Gastrocnemius medialis (tissue), 4 donors: ENCODE results near the gene SOCS3. TPM values are rescaled to one million over a fixed set of nuclear protein-coding genes. Genes with fewer than 3 reads are reported as not detected.
A peak's percentile ranks its signal among the peaks of the same experiment; 100 is the strongest.

ENCODE experiments used
- ATAC-seq, 2 donors: fragments of 150-250 bp; one replicate each; pipeline ENCODE4 v1.9.1; 2016
- DNase-seq, 2 donors: peaks; one replicate each; pipeline ENCODE4 v3.0.0-alpha.2; 2019
- H3K27ac ChIP-seq, 4 donors: fragments of 200-600 bp; sonication (generic); 1 replicate in 1 of 4; 2 replicates in 3 of 4; pipeline ENCODE4 v1.5.1; 2016 to 2018; ENCODE audit warnings: mild to moderate bottlenecking in 2 of 4, moderate library complexity in 1 of 4
- H3K27me3 ChIP-seq, 3 donors: fragments of 200-600 bp; sonication (generic) in 2 of 3; 1 replicate in 1 of 3; 2 replicates in 2 of 3; pipeline versions ENCODE4 v1.5.1 to v1.6.0; 2016 to 2019; ENCODE audit warnings: mild to moderate bottlenecking in 1 of 3, moderate library complexity in 1 of 3
- H3K36me3 ChIP-seq, 2 donors: fragments of 200-600 bp; sonication (generic) in 1 of 2; one replicate each; pipeline ENCODE4 v1.5.1; 2017 to 2018
- H3K4me1 ChIP-seq, 2 donors: fragments of 200-600 bp; sonication (generic) in 1 of 2; one replicate each; pipeline ENCODE4 v1.5.1; 2016 to 2017; ENCODE audit warnings: mild to moderate bottlenecking in 2 of 2
- H3K4me3 ChIP-seq, 4 donors: fragments of 200-600 bp; sonication (generic) in 3 of 4; 1 replicate in 1 of 4; 2 replicates in 3 of 4; pipeline ENCODE4 v1.5.1; 2016 to 2019; ENCODE audit warnings: mild to moderate bottlenecking in 2 of 4
- H3K9me3 ChIP-seq, 3 donors: fragments of 200-600 bp; sonication (generic) in 2 of 3; 1 replicate in 1 of 3; 2 replicates in 2 of 3; pipeline ENCODE4 v1.5.1; 2016 to 2019
- POLR2A ChIP-seq, 2 donors: fragments of 450-650 bp; IDR thresholded peaks; one replicate each; pipeline ENCODE4 v1.6.1; 2017; ENCODE audit warnings: antibody characterized with exemption in 2 of 2, mild to moderate bottlenecking in 2 of 2, moderate library complexity in 2 of 2
- in situ Hi-C, 4 donors: fragments of 200-750 bp; cut with MboI; loops; one replicate each; pipeline versions ENCODE4 v1.15.0 to v1.8.0; 2017; ENCODE audit warnings: low sequenced_read_pairs in 4 of 4
- intact Hi-C: fragments of 100-400 bp; cut with DNase I; formaldehyde crosslinking; loops from one replicate; pipeline ENCODE4 v1.15.1; 2023; ENCODE audit warnings: low total_unique reads
- total RNA-seq, 4 donors: library from RNA; depleted of rRNA; stranded (reverse); fragments of >200 nt; gene quantifications; one replicate each; pipeline versions ENCODE4 v1.1.0 to v1.2.3, GENCODE V29; 2016
- TF ChIP-seq, protein P1 (sequence below), 5 experiments: fragments of 450-650 bp in 3 of 5; fragments of 200-600 bp in 2 of 5; sonication (generic) in 2 of 5; IDR thresholded peaks in 4 of 5; conservative IDR thresholded peaks in 1 of 5; 1 replicate in 4 of 5; 2 replicates in 1 of 5; pipeline ENCODE4 v1.5.1; 2016 to 2019; ENCODE audit warnings: antibody characterized with exemption in 5 of 5, mild to moderate bottlenecking in 3 of 5, moderate library complexity in 3 of 5

The SOCS3 gene
- total RNA-seq, 4 donors from 2014 or later: 4.5 to 44.2 (median 16.4) TPM

DNA sequence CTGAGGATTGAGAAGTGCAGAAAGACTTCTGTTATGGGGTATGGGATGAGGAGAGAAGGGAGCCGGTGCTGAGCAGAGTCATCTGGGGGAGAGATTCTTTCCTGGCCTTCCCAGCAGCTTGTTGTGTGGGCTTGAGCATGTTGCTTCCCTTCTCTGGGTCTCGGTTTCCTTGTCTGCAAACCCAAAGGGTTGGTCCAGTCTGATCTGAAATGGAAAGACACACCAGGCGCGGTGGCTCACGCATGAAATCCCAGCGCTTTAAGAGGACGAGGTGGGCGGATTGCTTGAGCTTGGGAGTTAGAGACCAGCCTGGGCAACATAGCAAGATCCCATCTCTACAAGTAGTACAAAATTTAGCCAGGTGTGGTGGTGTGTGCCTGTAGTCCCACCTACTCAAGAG lies 6.0 kb downstream of the SOCS3 start:
- TF ChIP-seq POLR2A (IDR thresholded peaks at IDR 0.05): no peak
- TF ChIP-seq, protein P1, sequence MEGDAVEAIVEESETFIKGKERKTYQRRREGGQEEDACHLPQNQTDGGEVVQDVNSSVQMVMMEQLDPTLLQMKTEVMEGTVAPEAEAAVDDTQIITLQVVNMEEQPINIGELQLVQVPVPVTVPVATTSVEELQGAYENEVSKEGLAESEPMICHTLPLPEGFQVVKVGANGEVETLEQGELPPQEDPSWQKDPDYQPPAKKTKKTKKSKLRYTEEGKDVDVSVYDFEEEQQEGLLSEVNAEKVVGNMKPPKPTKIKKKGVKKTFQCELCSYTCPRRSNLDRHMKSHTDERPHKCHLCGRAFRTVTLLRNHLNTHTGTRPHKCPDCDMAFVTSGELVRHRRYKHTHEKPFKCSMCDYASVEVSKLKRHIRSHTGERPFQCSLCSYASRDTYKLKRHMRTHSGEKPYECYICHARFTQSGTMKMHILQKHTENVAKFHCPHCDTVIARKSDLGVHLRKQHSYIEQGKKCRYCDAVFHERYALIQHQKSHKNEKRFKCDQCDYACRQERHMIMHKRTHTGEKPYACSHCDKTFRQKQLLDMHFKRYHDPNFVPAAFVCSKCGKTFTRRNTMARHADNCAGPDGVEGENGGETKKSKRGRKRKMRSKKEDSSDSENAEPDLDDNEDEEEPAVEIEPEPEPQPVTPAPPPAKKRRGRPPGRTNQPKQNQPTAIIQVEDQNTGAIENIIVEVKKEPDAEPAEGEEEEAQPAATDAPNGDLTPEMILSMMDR (IDR thresholded peaks at IDR 0.05 in 4 of 5, conservative IDR thresholded peaks at IDR 0.05 in 1 of 5): no peak
- peaks cover 48 to 60% of the 10 kb centered on the region in 2 donors for H3K4me1 ChIP-seq
- peak overlapping the region; percentile 86 to 94 (median 88) for H3K27ac ChIP-seq
- H3K36me3 ChIP-seq: no peaks in the 10 kb centered on the region
- DNase-seq: no peak
- H3K4me3 ChIP-seq: no peak overlapping the region
- intact Hi-C loops (no loop called here), in situ Hi-C loops (no loop called here)
- no peaks in the 10 kb centered on the region for H3K9me3 ChIP-seq
- no peak for ATAC-seq
- H3K27me3 ChIP-seq: no peaks in the 10 kb centered on the region

DNA sequence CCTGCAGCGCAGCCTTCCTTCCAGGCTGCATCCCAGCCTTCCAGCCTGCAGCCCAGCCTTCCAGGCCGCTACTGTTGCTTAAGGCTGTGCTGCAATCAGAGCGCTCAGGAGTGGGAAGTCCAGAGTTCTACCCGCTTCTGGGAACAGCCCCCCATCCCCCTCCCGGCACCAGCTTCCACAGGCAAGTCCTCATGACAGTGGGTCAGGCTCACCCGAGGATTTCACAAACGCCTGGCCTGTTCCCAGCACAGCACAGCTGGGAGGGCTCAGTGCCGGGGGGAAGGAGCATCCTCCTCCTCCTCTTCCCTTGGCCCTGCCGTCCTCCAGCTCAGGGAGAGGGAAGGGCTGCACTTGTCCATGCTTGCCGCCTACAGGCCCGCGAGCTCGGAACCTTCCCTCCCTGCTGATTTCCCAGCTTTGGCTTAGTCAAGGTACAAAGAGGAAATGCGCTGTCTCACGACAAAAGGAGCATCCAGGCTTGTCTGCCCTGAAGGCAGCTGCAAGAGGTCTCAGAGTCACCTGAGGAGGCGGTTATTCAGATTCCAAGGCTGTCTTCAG lies 8.3 kb downstream of the SOCS3 start:
- in situ Hi-C loops: no loop called here
- intact Hi-C loops: no loop called here
- no peak overlapping the region for H3K4me3 ChIP-seq
- ATAC-seq (peak; percentile 71 to 76), DNase-seq (peak; percentile 95 to 98)
- H3K27me3 ChIP-seq: no peaks in the 10 kb centered on the region
- TF ChIP-seq POLR2A (IDR thresholded peaks at IDR 0.05): no peak
- TF ChIP-seq, protein P1 (IDR thresholded peaks at IDR 0.05 in 4 of 5, conservative IDR thresholded peaks at IDR 0.05 in 1 of 5): peak in 1 of 5 experiments; percentile 22
- H3K9me3 ChIP-seq: no peaks in the 10 kb centered on the region
- H3K4me1 ChIP-seq: peaks cover 55 to 57% of the 10 kb centered on the region in 2 donors
- no peaks in the 10 kb centered on the region for H3K36me3 ChIP-seq
- peak overlapping the region; percentile 86 to 94 (median 88) for H3K27ac ChIP-seq

DNA sequence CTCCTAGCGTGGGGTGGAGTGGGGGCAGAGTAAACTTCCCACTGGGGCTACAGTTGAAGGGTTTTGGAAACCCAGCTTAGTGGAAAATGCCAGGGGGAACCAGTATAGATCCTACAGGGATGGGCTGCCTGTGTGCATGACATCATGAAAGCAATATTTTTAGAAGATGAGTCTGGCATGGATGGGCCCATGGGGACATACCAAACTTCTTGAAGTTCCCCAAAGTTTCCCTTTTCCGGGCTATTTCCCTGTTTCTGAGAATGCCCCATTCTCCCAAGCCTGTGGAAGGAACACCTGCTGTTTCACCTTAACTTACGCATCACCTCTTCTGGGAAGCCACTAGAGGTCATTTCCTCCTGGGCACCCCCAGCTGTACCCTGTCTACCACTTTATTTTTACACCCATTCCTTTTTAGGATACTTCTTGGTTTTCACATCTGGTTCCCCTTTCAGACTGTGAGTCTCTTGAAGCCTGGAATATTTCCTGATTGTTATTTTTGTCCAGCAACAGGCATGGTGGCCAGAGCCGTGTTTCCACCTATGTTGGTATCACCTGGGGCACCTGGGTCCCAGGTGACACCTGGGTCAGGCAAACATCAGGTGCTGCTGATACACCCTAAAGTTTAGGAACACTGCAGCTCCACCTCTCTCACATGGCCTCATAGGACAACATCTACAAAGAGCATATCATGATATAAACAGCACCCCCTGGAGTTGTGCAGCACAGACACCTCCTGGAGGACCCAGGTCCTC lies 9.8 kb downstream of the SOCS3 start:
- ATAC-seq (no peak), DNase-seq (no peak)
- intact Hi-C loops (no loop called here), in situ Hi-C loops (no loop called here)
- H3K27me3 ChIP-seq: no peaks in the 10 kb centered on the region
- H3K36me3 ChIP-seq: no peaks in the 10 kb centered on the region
- TF ChIP-seq, protein P1 (IDR thresholded peaks at IDR 0.05 in 4 of 5, conservative IDR thresholded peaks at IDR 0.05 in 1 of 5): no peak
- no peak for TF ChIP-seq POLR2A (IDR thresholded peaks at IDR 0.05)
- no peak overlapping the region for H3K4me3 ChIP-seq
- H3K27ac ChIP-seq: no peak overlapping the region
- H3K9me3 ChIP-seq: no peaks in the 10 kb centered on the region
- H3K4me1 ChIP-seq: peaks cover 61 to 62% of the 10 kb centered on the region in 2 donors

DNA sequence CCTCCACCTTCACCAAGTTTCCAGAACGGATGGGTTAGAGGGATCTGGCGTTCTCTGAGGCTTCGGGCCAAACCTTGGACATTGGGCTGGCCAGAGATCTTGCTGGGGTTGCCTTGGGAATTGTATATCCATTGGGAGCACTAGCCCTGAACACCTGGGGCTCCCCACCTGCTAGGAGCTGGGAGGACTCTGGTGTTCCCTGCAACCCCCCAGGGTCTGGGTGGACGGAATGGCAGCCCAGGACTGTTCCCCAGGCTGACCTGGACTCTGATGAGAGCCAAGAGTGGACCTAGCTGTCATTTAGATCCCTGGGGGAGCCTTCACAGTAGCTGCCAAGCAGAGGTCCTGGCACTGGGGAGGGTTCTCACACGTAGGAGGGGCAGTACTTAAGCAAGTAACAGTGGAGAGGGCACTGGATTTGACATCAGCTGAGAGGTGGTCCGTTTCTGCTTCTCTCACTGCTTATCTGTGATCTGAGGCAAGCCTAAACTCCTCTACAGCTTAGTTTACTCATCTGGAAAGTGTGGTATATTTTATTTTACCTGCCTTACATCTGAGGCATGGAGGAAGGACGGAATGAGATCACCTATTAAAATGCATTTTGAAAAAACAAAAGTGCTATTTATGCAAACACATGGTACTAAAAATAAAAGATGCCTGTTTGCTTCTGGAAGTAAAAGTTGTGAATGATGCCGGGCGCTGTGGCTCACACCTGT lies 11.7 kb downstream of the SOCS3 start:
- H3K27ac ChIP-seq: no peak overlapping the region
- H3K27me3 ChIP-seq: no peaks in the 10 kb centered on the region
- in situ Hi-C loops (no loop called here), intact Hi-C loops (no loop called here)
- DNase-seq (no peak), ATAC-seq (no peak)
- H3K36me3 ChIP-seq: no peaks in the 10 kb centered on the region
- H3K4me1 ChIP-seq: peaks cover 72 to 75% of the 10 kb centered on the region in 2 donors
- no peak overlapping the region for H3K4me3 ChIP-seq
- H3K9me3 ChIP-seq: no peaks in the 10 kb centered on the region
- TF ChIP-seq POLR2A (IDR thresholded peaks at IDR 0.05): no peak
- TF ChIP-seq, protein P1 (IDR thresholded peaks at IDR 0.05 in 4 of 5, conservative IDR thresholded peaks at IDR 0.05 in 1 of 5): no peak
